GM21381 (cell line): ENCODE results near the gene NHS.
"Not testable (repeated sequence)": the region's sequence is repeated elsewhere in the genome, so short reads cannot be mapped to it uniquely, and the experiment has no call there.

Experiments
- ATAC-seq: cut with Tn5 transposase; IDR thresholded peaks from one replicate; pipeline ENCODE4 v1.9.1; 2021; ENCODE audit warnings: mild to moderate bottlenecking, moderate library complexity; ENCODE audit not compliant: unreplicated experiment

The NHS gene

DNA sequence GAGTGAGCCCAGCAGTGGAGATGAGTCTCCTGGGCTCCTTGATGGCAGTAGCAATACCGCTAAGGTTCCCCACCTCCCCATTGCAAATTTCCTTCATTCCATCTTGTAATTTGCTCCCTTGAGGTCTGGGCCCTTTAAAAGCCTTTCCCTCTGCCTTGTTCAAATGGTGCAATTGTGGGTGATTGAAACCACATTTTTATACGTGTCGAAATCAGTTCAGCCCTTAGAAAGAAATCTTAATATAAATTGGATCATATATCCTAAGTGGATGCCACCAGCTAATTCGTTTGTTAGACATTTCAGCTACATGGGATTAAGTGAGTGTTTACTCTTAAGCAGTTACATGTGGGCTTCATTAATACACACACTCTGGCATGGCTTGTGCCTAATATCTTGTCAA is 68.6 kb downstream of the NHS start:
- ATAC-seq = no peak

DNA sequence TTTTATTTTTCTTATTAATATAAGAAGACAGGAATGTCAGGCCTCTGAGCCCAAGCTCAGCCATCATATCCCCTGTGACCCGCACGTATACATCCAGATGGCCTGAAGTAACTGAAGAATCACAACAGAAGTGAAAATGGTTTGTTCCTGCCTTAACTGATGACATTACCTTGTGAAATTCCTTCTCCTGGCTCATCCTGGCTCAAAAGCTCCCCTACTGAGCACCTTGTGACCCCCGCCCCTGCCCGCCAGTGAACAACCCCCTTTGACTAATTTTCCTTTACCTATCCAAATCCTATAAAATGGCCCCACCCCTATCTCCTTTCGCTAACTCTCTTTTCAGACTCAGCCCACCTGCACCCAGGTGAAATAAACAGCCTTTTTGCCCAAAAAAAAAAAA is 71.3 kb downstream of the NHS start:
- not testable (repeated sequence) for ATAC-seq

DNA sequence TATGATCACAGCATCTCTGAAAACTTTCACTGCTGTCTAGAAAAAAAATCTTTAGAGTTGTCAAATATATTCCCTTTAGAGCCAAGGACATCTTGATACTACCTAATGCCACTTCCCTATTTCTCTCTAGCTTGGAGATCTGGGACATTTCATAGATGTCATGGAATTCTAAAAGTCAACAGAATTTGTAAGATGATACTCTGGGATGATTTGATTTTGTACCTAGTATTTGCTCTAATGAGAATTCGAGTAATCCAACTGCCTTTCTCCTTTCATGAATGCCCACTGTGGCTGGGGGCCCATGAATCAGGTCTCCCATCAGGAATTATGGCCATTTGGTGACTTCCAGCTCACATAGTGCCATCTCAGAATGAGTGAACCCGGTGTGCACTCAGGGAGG is 73.2 kb downstream of the NHS start:
- no peak for ATAC-seq

DNA sequence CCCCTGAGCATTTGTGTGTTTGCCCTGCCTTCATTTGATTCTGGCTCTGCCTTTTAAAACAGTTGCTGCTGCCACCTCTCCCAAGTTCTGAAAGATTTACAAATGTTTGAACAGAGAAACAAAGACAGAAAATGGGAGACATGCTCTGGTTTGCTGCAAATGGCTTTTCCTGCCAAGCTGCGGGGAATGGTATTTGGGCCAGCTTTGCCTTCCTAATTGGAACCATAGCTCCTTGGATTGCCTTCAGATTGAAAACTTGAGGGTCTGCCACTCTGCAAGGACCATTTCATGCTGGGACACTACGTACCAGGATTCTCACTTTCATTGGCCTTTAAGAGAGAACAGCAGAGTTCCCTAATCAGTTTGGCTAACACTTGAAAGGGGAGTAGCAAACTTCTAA is 74.9 kb downstream of the NHS start:
- no peak for ATAC-seq

DNA sequence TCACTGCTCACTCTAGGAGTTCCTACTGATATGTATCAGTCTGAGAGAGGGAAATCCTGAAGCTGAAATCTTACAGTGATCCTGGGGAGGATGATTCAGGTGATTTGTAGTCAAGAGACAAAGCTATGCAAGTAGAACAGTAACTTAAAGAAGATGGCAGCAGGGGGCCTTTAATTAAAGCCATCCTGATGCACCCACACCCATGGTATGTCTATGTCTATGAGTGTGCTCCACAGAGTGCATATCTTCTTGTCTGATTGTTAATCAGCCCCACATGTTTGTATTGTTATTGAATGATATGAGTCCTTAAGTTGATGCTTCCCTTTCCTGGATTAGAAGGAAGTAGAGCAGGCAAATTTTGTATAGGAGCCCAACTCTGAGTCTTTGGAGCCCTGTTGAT is 78.8 kb downstream of the NHS start:
- no peak for ATAC-seq

DNA sequence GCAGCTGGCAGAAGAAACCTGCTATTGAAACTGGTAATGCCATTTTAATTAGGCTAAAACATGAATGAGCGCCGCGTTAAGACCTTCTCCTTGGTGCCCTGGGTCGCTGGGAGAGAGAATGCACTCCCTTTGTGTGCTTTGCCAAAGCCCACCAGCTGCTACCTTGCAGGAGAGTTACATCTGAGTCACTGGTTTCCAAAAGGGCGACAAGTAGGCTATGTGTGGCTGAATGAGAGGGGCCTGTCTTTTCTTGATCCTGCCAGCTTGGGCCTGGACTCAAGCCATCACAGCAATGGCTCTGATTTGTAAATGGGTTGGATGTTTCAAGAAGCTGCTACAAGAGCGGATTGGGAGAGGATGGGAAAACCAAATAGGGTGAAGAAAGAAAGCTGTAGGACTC is 81.5 kb downstream of the NHS start:
- no peak for ATAC-seq

DNA sequence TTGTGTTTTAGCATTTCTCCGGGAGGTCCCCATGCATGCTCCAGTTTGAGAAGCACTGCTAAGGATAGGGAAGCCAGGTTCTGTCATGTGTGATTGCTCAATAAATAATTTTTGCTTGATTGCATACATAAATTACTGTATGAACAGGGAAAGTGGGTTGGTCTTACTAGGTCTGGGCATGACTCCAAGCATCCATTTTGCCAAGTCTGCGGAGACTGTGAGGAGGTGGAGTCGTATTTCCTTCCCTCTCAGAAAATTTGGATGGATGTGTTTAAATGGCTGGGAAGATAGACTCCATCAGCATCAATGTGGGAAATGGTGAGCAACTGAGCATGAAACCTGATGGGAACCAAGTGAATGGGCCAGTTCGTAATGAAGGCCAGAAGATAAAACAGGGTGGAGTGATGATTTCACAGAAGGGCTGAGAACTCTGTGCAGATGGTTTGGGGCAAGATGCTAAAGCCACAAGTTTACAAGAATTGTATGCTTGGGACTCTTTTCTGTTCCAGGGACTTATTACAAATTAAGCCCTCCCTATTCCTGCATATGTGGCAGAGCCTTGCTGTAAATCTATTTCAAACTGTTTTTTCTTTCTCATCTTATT is 84.1 kb downstream of the NHS start:
- no peak for ATAC-seq

DNA sequence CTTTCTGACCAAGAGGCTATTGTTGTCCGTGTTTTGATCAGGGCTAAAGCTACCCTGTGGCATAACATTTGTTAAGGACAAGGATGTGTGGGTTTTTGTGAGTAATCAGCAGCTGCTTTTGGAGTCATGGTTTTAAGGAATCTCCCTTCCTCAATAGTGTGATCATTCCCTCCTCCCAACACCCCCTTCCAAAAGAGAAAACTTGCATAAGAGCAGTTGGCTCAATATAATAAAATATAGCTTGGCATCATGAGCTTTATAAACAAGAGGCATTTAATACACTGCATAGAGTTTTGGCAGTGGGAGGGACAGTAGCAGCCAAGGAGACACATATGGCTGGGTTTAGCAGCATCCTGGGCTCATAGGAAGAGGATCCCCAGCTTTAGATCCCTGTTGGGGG is 84.7 kb downstream of the NHS start:
- no peak for ATAC-seq

DNA sequence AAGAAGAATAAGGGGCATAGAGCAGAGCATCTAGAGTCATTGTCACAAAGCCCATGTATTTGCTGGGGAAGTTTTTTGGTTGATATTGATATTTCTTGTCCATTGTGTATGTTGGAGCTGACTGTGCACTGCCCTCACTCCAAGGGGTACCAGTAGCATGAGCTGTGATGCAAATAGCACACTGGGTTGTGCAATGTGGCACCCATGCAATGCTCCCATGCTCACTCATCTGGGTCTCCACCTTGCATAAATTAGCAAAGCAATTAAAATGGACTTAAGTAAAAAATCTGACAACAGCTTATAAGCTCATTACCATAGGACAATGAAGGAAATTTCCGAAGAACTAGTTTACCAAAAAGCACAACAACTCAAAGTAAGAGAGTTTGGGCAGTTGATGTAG is 87.9 kb downstream of the NHS start:
- no peak for ATAC-seq

DNA sequence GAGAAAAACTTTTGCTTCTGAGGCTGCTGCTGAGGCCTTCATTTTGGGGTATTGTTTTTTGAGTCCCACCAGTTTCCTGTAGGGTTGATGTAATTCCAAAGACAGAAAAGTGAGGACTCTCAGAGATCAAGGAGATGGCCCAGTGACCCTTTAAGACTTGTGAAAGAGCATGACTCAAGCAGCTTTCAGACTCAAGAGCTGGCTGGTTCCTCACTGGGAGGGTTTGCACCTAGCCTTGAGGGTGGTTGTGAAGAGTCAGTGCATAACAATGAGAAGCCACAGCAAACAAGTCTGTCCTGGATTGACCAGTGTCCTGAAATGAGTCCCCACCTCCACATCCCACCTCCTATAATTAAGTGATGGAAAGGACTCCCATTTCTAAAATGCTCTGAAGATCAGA is 89.2 kb downstream of the NHS start:
- ATAC-seq = no peak

DNA sequence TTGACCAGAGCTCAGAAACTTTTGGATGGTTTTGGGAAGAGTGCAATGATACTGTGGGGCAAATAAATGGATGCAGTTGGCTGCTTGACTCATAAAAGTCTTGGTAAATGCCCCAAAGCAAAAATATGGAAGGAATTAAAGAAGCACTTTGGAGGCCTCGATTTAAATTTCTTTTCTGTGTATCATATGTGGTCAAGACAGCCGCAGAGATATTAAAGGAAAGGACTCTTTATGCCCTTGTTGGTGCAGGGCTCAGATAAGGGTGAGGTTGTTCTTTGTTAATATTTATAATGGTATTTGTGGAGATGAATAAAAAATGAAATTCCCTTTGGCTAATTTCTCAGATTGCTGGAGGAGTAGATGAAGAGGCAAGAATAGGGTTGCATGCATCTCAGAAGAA is 90.2 kb downstream of the NHS start:
- no peak for ATAC-seq

DNA sequence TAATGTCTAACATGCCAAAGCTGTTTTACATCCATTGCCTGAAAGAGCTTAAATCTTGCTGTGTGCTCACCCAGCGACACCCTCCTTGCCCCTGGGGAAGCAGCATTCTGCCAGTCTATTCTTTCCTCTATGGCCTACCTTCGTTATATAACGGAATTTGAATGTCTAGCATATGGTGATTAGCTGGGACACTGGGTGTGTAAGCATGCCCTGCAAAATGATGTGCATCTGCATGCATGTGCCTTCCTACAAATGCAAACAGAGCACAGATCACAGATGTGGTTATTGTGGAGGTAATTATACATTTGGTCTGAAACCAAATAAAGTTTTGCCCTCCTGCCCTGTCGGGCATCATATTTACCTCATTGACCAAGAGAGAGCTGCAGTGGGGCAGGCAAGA is 90.8 kb downstream of the NHS start:
- no peak for ATAC-seq

DNA sequence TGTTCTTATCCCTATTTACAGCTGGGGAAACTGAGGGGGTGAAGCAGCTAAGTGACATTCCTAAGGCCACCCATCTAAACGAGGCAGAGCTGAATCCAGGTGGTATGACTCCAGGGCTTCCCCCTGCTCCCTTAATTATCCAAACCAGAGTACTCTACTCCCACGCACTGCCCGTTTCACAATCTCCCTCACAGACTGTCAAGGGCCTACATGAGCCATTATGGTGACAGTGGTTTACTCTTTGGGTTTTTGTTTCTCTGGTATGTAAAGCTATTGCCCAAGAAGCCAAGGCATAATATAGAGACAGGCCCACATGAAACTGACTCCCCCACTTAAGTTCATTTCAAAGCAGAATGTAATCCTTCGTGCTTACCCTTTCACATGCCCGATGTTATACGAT is 95.1 kb downstream of the NHS start:
- ATAC-seq = no peak

DNA sequence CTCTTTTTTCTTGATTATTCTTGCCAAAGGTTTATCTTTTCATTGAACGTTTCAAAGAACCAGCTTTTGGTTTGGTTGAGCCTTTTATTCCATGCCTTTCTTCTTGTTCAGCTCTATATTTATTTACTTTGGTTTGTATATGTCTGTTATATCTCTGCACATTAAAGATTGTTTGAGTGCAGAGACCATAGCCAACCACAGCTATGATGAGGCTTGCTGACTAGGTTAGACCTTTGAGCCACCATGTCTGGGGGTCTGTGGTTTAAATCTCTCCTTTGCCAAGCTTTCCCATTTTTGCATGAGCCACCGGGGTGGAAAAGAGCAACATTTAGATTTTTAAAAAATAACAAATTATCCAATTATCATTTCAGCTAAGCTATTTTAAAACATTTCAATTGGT is 96.1 kb downstream of the NHS start:
- no peak for ATAC-seq

DNA sequence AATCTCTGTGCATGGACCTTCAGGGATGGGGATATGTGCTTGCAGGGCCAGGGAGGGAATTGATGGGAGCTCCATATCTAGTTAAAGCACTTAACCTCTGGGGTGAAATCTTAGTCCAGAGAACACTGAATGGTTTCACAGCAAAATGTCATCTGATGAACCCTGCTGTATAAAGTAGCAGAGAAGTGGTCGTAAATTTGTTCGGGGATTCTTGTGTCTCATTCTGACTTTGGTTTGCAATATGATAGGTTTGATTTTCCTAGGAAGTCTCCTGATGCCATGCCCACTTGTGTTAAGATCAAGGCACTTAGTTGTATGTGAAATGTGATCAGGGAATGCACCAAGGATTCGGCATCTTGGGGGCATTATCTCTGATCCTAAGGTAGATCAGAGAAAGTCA is 96.9 kb downstream of the NHS start:
- no peak for ATAC-seq

DNA sequence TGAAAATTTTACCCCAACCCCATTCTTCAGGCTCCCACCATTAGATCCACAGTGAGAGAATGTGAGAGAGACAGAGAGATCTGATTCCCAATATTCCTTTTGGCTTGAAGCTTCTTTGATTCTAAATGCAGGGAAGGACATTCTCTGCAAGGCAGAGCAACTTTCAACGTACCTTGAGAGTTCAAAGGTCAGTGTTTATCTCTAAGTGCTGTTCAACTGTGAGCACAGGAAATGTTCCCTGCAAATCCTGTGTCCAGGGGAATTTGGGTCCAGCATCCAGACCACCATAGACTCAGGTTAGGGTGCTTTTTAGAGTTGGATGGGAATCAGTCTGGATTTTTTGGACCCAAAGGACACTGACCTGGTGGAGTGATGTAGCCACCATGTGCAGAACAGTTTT is 97.4 kb downstream of the NHS start:
- ATAC-seq = no peak

DNA sequence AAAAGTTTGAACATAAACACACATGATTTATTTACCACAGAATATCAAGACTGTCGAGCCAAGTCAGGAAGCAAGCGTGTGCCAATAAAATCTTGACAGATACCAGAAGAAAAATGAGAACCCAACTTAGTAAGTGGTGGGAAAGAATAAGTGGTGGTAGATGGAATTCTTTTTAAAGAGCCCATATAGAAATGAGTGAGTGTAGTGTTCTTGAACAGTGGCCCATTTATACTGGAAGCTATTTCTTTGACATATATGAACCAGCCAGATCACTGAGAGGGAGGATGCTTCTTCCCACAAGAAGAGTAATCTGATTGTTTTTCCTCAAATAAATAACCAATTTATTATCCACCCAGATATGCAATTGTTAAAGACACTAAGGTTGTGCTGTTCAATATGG is 98.0 kb downstream of the NHS start:
- no peak for ATAC-seq

DNA sequence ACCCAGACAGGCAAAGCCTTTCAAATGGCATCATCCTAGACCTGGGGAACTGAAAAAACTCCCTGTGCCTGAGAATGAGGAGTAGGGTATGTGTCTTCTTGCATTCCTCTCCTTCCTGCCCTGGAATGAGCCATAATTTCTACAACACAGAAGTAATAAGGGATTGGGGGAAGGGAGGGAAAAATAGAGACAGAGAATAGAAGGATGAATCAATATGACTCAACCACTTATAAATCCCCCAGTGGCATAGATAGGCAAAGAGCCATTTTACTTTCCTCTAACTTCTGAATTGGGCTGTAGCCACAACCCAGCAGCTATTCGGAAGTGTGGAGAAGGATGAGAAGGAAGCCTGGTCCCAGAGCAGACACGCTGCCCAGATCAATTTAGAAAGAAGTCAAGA is 99.9 kb downstream of the NHS start:
- ATAC-seq = no peak

DNA sequence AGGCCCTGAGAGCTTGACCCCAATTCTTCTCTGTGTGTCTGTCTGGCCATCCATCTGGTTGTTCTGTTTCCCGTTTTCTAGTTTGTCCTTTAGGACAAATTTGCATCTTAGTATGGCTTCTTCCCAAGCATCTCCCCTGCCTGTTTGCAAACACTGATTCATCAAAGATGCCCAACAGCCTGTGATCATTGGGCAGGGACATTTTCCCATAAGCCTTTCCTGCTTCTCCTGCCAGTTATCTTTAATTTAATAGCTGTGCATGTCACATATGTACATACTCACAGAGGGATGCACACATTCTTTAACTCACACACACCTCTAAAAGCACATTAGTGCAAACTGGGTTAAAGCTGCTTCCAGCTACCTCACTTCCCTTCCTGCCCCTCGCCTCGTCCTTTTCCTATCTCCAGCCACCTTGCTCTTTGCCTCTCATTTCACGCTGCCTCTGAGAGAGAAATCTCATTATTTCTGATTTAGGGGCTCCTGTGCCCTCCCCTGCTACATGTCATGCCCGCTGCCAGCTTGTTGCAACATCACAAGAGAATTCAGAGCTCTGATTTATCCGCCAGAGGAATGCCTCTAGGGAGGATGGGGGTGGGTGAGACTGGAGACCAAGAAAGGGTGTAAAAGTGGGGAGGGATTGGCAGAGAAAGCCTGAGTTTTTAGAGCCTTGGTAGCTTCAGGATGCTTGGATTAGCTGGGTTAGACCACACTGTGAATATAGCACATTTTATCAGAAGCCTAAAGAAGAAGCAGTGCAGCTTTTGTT is 100.6 kb downstream of the NHS start:
- no peak for ATAC-seq

DNA sequence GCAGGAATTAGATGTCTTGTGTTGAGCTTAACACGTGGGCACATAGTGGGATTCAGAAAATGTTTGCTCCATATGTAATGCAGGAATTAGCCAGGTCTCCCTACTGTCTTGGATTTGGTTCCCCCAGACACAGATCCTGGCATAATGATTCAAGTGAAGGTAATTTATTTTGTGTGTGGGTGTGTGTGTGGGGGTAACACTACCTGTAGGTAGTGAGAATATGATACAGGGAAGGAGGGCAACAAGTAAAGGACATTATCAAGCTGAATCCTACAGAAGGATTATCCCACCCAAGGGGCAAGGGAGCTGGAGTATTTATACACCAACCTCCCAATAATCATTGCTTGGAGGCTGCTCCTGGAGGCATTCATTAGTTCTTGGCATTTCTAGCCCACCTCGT is 101.4 kb downstream of the NHS start:
- no peak for ATAC-seq

DNA sequence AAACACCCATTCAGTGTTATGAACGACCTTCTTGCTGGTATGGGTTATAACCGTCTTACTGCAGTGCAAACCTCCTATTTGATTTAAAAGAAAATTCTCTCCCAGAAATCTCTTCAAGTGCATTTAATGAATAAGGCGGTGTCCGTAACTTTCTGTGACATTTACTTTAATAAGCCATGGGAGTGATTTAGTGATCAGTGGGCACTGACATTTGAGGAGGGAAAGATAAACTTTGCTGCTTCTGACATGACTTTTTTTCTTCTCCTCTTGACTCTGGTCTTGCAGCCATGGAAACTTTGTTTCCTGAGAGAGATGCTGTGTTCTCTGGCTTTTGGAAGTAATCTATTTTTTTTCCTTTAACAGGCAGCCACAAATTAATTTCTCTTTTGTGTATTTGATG is 106.1 kb downstream of the NHS start:
- no peak for ATAC-seq

DNA sequence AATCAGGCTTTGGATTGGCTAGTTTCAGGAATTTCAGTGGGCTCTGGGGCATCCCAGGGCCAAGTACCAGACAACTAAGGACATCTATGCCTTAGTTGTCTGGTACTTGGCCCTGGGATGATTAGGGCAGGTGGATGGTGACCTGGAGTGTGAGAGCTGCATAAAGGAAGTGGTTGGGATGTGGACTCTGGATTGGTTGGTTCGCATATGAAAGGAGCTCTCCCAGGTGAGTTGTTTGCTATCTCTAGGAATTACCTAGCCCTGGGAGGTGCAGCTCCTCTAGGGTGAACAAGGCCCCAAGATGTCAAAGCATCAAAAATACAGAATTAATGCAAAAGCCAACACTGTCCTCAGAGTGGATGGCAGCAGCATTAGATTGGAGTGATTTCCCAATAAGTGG is 109.6 kb downstream of the NHS start:
- ATAC-seq = no peak

DNA sequence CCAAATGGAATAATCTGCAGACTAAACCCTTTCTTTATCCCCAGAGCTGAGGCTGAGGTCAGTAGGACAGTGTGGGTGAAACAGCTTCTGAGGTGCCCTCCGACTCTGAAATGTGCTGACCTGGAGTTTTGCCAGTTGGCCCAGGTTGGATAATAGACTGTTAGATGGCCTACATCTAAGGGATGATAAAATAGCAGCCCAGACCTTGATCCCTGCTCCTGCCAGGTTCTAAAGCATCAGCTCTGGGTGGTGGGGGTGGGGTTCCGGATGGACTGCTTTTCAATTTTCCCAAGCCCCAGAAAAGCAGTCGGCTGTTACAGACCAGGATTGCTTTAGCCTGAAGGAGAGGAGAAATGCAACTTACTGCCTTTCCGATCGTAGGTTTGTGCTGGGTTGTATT is 110.4 kb downstream of the NHS start:
- ATAC-seq = no peak
